Measurements from ENCODE around the gene CPSF4.
"Not testable (repeated sequence)": the region's sequence is repeated elsewhere in the genome, so short reads cannot be mapped to it uniquely, and the experiment has no call there.

The CPSF4 gene

GRCh38 chr7:99408379-99409191, 30.2 kb upstream of the CPSF4 start, which contains the start of the genes BUD31 and PDAP1:
Gene BUD31 (plus strand): TSS chr7:99408969. CDS start chr7:99411093, 2,124 bp downstream.
Gene PDAP1 (minus strand): TSS chr7:99408597. CDS start chr7:99408548, 49 bp downstream.
- peak; percentile 91 to 96 for DNase-seq

- DNase-seq = no peak
Measured at GRCh38 chr7:99409192-99409572, 29.6 kb upstream of the CPSF4 start.

- no peak for DNase-seq
Measured at GRCh38 chr7:99409806-99410205, 28.9 kb upstream of the CPSF4 start.

GRCh38 chr7:99410635-99411034, 28.1 kb upstream of the CPSF4 start:
- no peak for DNase-seq

GRCh38 chr7:99415513-99416127, 23.1 kb upstream of the CPSF4 start:
- DNase-seq = not testable (repeated sequence)

GRCh38 chr7:99418260-99418659, 20.5 kb upstream of the CPSF4 start:
- DNase-seq = no peak

GRCh38 chr7:99419323-99420021, 19.3 kb upstream of the CPSF4 start:
- DNase-seq = no peak

GRCh38 chr7:99420213-99420612, 18.5 kb upstream of the CPSF4 start:
- DNase-seq = no peak

- DNase-seq = no peak
Measured at GRCh38 chr7:99420986-99421385, 17.8 kb upstream of the CPSF4 start.

- no peak for DNase-seq
Measured at GRCh38 chr7:99422186-99422585, 16.6 kb upstream of the CPSF4 start.

- DNase-seq = no peak
Measured at GRCh38 chr7:99422625-99423024, 16.1 kb upstream of the CPSF4 start.

GRCh38 chr7:99424932-99425730, 13.6 kb upstream of the CPSF4 start:
- DNase-seq = no peak

- no peak for DNase-seq
Measured at GRCh38 chr7:99428972-99429566, 9.7 kb upstream of the CPSF4 start.

GRCh38 chr7:99429756-99430155, 9.0 kb upstream of the CPSF4 start:
- no peak for DNase-seq

GRCh38 chr7:99431756-99432540, 6.8 kb upstream of the CPSF4 start:
- DNase-seq = not testable (repeated sequence)

GRCh38 chr7:99433158-99433557, 5.6 kb upstream of the CPSF4 start:
- no peak for DNase-seq

GRCh38 chr7:99437946-99438572, 684 bp upstream of the CPSF4 start:
- no peak for DNase-seq

- DNase-seq = no peak
Measured at GRCh38 chr7:99440195-99440594, 1.5 kb downstream of the CPSF4 start.

- no peak for DNase-seq
Measured at GRCh38 chr7:99446096-99446495, 7.4 kb downstream of the CPSF4 start.

GRCh38 chr7:99447943-99448342, 9.2 kb downstream of the CPSF4 start:
- DNase-seq = no peak

GRCh38 chr7:99448855-99449254, 10.1 kb downstream of the CPSF4 start:
- DNase-seq = no peak
